Testis (tissue), 2 donors: ENCODE measurements around the gene MAP7D2.

Experiments used
- CTCF ChIP-seq, 3 experiments: fragments of 450-650 bp in 2 of 3; fragments of 200-600 bp in 1 of 3; sonication (generic) in 1 of 3; IDR thresholded peaks; one replicate each; pipeline ENCODE4 v1.5.1; 2016 to 2019; ENCODE audit warnings: antibody characterized with exemption in 3 of 3, mild to moderate bottlenecking in 2 of 3, moderate library complexity in 1 of 3
- POLR2A ChIP-seq: fragments of 450-650 bp; IDR thresholded peaks from one replicate; pipeline ENCODE4 v1.6.1; 2017; ENCODE audit warnings: antibody characterized with exemption, mild to moderate bottlenecking, moderate library complexity

- TF ChIP-seq CTCF (IDR thresholded peaks at IDR 0.05), result no peak
- no peak for TF ChIP-seq POLR2A
Measured at GRCh38 chrX:19964017-19964710, 152.5 kb downstream of the MAP7D2 start.
